Measurements from ENCODE around the gene PDE11A. TPM values are rescaled to one million over a fixed set of nuclear protein-coding genes. Genes with fewer than 3 reads are reported as not detected.

Gene PDE11A
- total RNA-seq, 4 donors from 2014 or later = under 0.01 to 0.58 (median under 0.01) TPM; not detected in 1

DNA sequence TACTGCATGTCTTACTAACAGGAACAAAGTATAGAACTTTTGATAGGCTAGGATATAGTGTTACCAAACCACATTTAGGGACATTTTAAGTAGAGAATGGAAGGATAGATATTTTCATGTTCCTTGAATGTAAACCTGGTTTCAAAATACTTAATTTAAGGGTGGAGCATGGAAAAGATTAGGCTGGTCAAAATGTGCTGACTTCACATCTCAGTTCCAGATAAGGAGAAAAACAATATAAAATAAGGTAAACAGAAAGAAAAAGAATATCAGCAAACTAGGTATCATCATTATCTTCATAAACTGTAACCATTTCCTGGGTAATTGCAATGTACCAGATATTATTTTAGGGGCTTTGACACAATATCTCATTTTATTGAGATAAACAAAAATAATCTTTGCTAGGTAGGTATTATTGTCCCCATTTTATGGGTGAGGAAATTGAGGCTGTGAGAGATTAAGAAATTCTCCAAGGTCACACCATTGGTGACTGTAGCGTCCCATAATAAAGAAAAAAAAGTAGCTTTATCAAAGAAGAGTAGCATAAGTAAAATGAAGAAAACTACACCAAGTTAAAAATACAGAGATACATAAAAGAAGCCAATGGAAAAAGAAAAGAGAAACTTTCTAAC, 3.6 kb downstream of the PDE11A start:
- H3K27me3 ChIP-seq = peaks cover 0 to 13% (median 0%) of the 10 kb centered on the region in 4 donors
- H3K9me3 ChIP-seq = no peaks in the 10 kb centered on the region
- peaks cover 12 to 16% (median 15%) of the 10 kb centered on the region in 4 donors for H3K4me1 ChIP-seq
- no peak overlapping the region for H3K4me3 ChIP-seq
- no peak for DNase-seq (ENCODE audit: extremely low spot score)
- intact Hi-C loops (cut with DNase I) = no loop called here
- no peaks in the 10 kb centered on the region for H3K36me3 ChIP-seq
- 82% methylated on average over 1 of the region's 1 CpG for WGBS
- TF ChIP-seq, protein P1, sequence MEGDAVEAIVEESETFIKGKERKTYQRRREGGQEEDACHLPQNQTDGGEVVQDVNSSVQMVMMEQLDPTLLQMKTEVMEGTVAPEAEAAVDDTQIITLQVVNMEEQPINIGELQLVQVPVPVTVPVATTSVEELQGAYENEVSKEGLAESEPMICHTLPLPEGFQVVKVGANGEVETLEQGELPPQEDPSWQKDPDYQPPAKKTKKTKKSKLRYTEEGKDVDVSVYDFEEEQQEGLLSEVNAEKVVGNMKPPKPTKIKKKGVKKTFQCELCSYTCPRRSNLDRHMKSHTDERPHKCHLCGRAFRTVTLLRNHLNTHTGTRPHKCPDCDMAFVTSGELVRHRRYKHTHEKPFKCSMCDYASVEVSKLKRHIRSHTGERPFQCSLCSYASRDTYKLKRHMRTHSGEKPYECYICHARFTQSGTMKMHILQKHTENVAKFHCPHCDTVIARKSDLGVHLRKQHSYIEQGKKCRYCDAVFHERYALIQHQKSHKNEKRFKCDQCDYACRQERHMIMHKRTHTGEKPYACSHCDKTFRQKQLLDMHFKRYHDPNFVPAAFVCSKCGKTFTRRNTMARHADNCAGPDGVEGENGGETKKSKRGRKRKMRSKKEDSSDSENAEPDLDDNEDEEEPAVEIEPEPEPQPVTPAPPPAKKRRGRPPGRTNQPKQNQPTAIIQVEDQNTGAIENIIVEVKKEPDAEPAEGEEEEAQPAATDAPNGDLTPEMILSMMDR (IDR thresholded peaks at IDR 0.05) = no peak
- TF ChIP-seq POLR2AphosphoS5 (IDR thresholded peaks at IDR 0.05) (no peak), POLR2A (IDR thresholded peaks at IDR 0.05; ENCODE audit: low read depth) (no peak), EP300 (IDR thresholded peaks at IDR 0.05) (no peak)
- no peak overlapping the region for H3K27ac ChIP-seq (replicated peaks in 1 of 4)

DNA sequence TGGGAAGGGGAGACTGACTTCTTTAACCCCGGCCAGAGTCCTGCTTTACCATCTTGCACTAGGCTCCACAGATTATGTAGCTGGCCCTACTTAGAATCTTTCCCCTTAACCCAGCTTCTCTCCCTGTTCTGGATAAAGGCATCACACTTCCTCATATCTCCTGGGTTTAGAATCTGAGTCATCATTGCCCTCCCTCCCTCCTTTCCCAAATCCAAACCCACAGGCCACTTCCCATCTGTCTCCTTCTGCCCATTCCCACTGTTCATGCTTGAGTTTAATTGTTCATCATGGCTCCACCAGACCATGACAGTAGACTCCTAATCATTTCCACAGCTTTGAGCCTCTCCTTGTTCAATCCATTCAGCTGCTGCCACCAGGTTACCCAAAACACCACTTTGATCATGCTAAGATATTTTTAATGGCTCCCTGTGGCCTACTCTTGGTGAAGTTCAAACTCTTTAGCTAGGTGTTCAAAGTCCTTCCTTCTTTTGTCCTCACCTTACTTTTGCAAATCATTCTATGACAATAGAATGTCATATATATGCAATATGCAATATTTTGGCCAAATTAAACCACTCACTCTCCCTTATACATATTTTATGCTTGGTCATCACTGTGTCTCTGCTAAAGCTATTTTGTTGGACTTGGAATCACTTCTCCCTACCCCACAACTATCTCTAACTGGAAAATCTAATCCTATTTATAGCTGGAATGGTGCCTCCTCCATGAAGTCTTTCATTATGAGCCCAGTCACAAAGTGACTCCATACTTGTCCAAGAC, 5.5 kb downstream of the PDE11A start:
- WGBS = 82% methylated on average over 1 of the region's 1 CpG
- no peaks in the 10 kb centered on the region for H3K9me3 ChIP-seq
- H3K4me1 ChIP-seq = peaks cover 0 to under 1% (median under 1%) of the 10 kb centered on the region in 4 donors
- DNase-seq (ENCODE audit: extremely low spot score) = no peak
- H3K4me3 ChIP-seq = no peak overlapping the region
- no peak overlapping the region for H3K27ac ChIP-seq (replicated peaks in 1 of 4)
- TF ChIP-seq POLR2A (IDR thresholded peaks at IDR 0.05; ENCODE audit: low read depth) = no peak
- TF ChIP-seq POLR2AphosphoS5 (IDR thresholded peaks at IDR 0.05) = no peak
- TF ChIP-seq, protein P1 (IDR thresholded peaks at IDR 0.05) = no peak
- intact Hi-C loops (cut with DNase I) = no loop called here
- H3K36me3 ChIP-seq = no peaks in the 10 kb centered on the region
- peaks cover 0 to 9% (median 0%) of the 10 kb centered on the region in 4 donors for H3K27me3 ChIP-seq

DNA sequence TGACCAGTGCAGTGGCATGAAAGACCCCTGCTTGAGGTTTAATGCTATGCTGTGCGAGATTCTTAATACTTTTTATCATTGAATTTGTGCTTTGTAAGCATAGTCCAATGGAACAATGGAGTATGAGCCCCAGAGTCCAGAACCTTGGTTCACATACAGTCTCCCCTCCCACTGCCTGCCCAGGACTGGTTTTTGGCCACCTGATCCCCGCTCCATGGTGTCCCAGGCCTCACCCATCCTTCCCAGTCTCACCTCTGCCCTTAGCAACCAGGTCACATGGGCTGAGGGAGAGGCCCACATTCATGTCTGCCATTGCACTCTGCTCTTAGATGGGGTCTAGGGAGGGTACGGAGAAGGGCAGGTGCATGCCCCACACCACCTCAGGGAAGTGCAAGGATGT, 6.3 kb downstream of the PDE11A start:
- WGBS = 98% methylated on average over 3 of the region's 3 CpGs
- H3K9me3 ChIP-seq = no peaks in the 10 kb centered on the region
- H3K27me3 ChIP-seq = peaks cover 0 to 1% (median 0%) of the 10 kb centered on the region in 4 donors
- TF ChIP-seq POLR2AphosphoS5 (IDR thresholded peaks at IDR 0.05) (no peak), EP300 (IDR thresholded peaks at IDR 0.05) (no peak), POLR2A (IDR thresholded peaks at IDR 0.05; ENCODE audit: low read depth) (no peak)
- TF ChIP-seq, protein P1 (IDR thresholded peaks at IDR 0.05) = no peak
- H3K4me1 ChIP-seq = no peaks in the 10 kb centered on the region
- H3K4me3 ChIP-seq = no peak overlapping the region
- no peak for DNase-seq (ENCODE audit: extremely low spot score)
- H3K27ac ChIP-seq (replicated peaks in 1 of 4) = no peak overlapping the region
- no peaks in the 10 kb centered on the region for H3K36me3 ChIP-seq
- intact Hi-C loops (cut with DNase I) = no loop called here

DNA sequence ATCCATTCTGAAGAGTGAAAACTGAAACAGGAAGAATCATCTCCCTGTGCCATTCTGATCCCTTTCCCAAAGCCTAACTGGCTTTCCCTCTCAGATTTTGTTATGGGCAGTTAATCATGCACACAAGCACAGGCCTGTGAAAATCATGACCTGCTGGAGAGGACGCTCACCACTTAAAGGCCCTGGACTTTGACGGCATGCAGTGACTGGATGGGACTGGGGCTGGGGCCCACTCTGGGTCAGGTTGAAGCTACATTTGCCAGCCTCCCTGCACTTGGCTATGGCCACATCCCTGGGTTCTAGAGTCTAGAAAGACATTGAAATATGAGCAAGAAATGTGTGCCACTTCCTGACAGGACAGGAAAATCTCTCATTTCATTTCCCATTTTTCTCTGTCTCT, 12.9 kb downstream of the PDE11A start:
- intact Hi-C loops (cut with DNase I) = no loop called here
- no peaks in the 10 kb centered on the region for H3K36me3 ChIP-seq
- WGBS = 92% methylated on average over 2 of the region's 2 CpGs

More for the DNA sequence above, 12.9 kb downstream of the PDE11A start:
- Histone ChIP-seq H3K27me3 (no peaks in the 10 kb centered on the region), H3K27ac (replicated peaks in 1 of 4) (no peak overlapping the region), H3K9me3 (no peaks in the 10 kb centered on the region), H3K4me1 (no peaks in the 10 kb centered on the region), H3K4me3 (no peak overlapping the region)
- TF ChIP-seq, protein P1 (IDR thresholded peaks at IDR 0.05) = no peak
- TF ChIP-seq POLR2AphosphoS5 (IDR thresholded peaks at IDR 0.05) = no peak
- TF ChIP-seq EP300 (IDR thresholded peaks at IDR 0.05) = no peak
- TF ChIP-seq POLR2A (IDR thresholded peaks at IDR 0.05; ENCODE audit: low read depth) = no peak
- no peak for DNase-seq (ENCODE audit: extremely low spot score)
